ENCODE results near the gene SRGAP2C.
"Not testable (repeated sequence)": the region's sequence is repeated elsewhere in the genome, so short reads cannot be mapped to it uniquely, and the experiment has no call there.

Gene SRGAP2C

DNA sequence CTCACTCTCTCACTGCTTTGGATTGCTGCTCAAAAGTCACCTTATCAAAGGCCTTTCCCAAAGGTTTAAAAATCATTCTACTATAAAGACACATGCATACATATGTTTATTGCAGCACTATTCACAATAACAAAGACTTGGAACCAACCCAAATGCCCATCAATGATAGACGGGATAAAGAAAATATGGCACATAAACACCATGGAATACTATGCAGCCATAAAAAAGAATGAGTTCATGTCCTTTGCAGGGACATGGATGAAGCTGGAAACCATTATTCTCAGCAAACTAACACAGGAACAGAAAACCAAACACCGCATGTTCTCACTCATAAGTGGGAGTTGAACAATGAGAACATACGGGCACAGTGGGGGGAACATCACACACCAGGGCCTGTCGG lies 45.9 kb downstream of the SRGAP2C start:
- not testable (repeated sequence) for DNase-seq

- not testable (repeated sequence) for DNase-seq
These were observed 47.8 kb downstream of the SRGAP2C start for GRCh38 chr1:121232445-121233125.

DNA sequence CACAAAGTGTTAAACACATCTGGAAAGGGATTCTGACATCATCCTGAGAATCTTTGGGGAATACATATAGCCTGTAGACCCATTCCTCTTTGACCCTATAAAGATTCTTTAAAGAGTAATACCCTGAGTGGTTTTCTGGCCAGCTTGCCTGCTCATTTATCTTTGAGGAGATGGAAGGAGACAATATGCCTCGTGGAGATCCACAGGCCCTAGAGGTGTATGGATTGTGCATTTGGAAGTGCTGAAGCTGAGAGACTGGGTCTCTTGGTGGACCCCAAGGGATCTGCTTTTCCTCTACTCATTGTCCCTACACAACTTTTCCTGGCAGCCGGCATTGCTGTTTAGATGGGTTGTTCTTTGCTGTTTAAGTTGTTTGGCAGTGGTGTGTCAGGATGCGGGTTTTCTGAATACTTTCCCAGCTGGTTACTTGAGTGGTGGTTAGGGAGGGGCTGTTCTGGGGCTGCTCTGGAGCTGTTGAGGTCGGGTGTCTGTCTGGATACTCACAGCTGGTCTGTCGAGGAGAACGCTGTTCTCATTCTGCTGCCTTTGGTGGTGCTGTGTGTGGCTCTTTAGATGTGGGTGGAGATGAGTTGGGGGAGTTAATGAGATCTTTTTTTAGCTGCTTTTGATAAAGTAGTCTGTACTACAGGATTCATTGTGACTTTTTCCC lies 49.5 kb downstream of the SRGAP2C start:
- DNase-seq = not testable (repeated sequence)

GRCh38 chr1:121238384-121238783 lies 53.6 kb downstream of the SRGAP2C start:
- DNase-seq = not testable (repeated sequence)

DNA sequence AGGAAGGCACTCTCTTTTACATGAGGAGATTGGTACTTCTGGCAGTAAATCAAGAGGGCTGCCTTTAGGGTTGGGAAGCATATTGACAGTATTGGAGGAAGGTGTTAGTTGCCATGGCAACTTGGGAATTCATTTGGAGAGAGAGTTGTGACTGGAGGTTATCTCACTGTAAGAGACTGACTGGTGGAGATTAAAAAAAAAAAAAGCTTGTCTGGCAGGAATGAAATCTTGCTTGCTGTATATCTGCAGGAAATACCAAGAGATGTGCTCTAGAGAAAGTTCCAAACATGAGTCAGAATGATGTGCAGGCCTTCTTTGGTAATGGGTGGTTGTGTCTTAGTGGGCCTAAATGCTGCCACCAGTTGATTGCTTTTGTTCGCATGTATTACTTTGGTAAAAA lies 59.1 kb downstream of the SRGAP2C start:
- not testable (repeated sequence) for DNase-seq

DNA sequence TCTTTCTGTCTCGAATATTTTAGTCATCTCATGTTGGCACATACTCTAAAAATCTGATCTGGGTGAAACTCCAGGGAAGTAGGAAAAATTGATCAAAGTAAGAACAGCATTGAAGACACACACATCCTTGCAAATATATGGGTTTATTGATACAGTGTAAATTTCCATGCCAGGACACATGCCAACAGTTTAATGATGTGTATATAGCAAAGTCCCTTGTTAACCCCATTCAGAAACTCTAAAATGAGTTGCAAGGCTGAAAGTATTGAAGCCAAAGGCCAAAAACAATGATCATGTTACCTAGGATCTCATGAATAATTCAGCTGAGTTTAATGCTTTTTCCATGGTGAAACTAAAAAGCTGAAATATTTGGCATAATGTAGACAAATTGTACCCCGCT lies 61.6 kb downstream of the SRGAP2C start:
- not testable (repeated sequence) for DNase-seq

DNA sequence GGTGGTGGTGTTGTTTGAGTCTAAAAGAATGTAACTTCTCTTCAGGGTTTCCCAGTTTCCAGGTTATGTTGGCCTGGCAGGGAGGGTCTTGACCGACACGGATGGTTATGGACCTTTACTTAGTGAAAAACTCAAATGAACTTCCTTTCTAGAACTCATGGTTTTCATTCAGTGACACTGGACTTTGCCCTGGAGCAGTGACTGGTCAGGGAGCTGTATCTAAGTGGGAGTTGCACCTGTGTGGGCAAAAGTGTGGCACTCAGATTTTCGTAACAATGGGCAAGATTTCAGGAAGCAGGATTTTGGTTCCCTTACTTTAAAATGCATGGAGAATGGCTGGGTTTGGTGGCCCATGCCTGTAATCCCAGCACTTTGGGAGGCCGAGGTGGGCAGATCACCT lies 67.9 kb downstream of the SRGAP2C start:
- DNase-seq = not testable (repeated sequence)

DNA sequence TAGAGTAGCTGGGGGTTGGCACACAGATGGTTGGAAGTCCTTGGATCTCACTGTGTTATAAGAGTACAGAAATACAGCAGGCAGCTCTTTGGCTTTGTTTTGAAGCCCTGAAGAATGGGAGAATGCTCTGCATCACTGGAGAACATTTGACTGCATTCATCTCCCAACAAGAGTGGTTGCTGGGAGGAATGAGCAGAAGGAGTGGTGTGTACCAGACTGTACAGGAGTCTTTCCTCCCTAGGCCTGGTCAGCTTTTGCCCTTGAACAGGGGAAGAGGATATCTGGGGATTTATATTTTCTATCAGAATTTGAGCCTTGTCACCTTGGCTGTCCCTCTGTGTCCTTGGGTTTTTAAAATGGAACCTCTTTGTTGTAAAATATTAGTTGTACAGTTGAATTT lies 69.8 kb downstream of the SRGAP2C start:
- DNase-seq = not testable (repeated sequence)

DNA sequence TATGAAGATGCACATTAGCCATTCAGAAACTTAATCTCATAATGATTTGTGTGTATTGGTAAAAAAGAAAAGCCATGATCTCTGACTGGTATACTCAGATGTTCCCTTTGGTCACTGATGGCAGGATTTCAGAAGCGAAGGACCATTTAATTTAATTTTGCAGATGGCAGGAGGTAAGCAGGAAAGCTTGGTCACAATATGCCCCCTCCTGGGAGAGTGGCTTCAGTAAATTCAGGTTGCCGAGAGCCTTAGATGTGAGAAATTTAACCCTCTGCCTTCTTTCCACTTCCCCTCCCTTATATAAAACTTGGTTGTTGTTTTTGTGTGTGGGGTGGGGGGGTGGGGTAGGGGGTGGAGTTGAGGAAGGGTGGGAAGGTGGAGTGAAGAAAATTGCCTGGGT lies 72.9 kb downstream of the SRGAP2C start:
- DNase-seq = not testable (repeated sequence)

- DNase-seq = not testable (repeated sequence)
These were observed 73.4 kb downstream of the SRGAP2C start for GRCh38 chr1:121258134-121258533.

DNA sequence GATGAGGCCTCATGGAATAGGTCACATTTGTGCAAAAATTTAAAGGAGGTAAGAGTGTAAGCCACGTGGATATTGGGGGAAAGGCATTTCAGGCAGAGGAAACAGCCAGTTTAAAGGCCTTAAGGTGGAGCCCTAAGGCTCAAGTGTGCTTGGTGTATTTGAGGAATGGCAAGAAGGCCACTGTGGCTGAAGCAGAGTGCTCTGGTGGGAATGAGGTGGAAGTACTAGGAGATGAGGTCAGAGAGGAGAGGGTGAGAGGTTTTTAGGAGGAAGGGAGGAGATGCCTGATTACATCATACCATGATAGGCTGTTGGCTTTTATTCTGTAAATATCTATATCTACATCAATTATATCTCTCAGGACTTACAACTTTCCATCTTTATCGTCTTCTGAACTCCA lies 75.4 kb downstream of the SRGAP2C start:
- DNase-seq = not testable (repeated sequence)

DNA sequence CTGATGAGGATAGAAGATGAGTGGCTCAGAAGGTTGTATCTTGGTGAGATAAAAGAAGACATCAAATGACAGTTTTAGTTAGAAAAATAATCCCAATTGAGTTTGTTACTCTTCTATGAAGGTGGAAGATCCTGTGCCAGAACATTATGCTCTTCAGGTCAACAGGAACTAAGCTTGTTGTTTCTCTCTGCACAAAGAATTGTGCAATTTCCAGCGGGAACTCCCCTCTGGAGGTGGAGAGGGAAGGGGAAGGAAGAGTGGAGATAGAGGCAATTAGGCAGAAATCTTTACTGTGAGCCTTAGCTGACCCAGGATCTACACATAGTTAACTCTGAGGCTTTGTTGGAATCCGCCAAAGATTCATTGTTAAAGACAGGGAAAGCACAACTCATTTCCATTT lies 77.4 kb downstream of the SRGAP2C start:
- DNase-seq = not testable (repeated sequence)

DNA sequence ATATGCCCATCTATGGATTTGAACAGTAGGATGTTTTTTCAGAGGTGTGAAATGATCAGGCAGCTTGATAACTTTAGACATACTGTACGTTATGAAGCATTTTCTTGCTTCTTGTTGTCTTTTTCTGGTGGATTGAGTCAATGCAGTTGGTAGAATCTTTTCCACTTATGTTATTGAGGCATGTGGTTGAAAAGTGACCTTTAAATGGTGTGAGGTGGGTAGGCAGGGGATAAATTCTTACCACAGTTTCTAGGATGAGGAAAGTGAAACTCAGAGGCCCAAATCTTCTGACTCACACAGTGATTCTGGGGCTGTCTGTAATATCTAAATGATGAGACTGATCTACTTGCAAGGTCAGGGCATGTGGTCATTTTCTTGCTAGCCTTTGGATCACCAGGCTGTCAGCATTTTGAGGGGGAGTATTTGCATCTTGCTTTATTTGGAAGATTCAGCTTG lies 79.0 kb downstream of the SRGAP2C start:
- not testable (repeated sequence) for DNase-seq

DNA sequence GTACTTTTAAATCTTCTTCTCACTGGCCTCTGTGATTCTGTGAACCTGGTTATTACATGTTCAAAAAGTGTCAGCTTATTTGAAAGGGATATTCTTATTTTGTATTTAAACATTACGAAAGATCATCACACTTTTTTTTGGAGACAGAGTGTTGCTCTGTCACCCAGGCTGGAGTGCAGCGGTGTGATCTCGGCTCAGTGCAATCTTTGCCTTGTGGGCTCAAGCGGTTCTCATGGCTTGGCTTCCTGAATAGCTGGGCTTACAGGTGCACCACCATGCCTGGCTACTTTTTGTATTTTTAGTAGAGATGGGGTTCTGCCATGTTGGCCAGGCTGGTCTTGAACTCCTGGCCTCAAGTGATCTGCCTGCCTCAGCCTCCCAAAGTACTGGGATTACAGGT lies 82.3 kb downstream of the SRGAP2C start:
- DNase-seq = not testable (repeated sequence)

GRCh38 chr1:121269309-121269708 lies 84.5 kb downstream of the SRGAP2C start:
- not testable (repeated sequence) for DNase-seq

DNA sequence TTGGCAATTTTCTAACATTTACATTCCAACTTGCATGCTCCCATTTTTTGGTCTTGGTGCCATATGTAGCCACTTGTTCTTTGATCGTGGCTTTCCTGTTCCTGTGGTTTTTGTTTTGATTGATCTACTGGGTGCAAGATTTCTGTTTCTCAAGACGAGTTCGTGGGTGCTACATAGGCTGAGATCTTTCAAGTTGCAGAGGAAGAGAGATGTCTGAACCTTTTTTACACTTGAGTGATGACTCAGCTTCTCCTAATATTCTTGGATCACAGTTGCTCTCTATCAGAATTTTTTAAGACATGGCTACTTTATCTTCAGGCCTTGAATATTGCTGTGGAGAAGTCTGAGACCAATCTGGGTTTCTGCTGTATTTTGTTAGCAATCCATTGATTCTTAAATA lies 85.2 kb downstream of the SRGAP2C start:
- DNase-seq = not testable (repeated sequence)

DNA sequence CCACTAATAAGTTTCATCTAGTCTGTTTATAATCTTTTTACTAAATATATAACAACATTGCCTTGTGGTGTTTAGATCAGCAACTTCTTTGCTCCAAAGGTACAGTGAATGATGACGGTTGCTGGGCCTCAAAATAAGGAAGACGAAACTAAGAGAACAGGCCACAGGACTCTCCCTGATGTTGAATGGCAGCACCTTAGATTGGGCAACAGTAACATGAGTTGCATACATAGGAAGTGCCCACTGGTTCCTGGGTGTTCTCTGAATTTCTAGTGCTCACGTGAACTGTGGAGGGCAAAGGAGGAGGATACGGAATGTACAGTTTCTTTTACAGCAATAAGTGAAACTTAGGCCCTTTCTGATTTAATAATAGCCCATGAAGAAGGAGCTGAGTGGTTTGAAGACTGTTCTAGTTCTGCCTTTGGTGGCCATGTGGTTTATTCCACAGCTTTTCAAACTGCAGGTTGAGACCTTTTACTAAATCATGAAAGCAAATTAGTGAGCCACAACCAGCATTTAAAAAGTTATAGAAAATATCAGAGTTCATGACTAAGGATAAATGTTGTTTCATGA lies 86.5 kb downstream of the SRGAP2C start:
- not testable (repeated sequence) for DNase-seq

- peak; percentile 1 for DNase-seq
These were observed 90.7 kb downstream of the SRGAP2C start for GRCh38 chr1:121275435-121275834.

DNA sequence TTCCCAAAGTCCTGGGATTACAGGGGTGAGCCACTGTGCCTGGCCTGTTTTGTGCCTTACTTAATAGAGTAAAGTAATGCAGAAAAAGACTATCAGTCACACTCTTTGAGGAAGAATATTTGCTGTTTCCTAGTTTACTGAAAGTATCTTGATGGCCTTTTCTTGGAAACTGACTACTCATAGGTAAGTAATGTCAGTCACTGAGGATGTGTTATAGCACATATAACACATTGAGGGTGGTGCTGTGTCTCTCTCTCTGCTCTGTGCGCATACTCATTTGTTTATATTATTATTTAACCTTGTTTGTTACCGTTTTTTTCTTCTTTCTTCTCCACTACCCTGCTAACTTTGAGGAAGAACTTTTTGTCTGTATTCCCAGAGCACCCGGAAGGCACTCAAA lies 93.4 kb downstream of the SRGAP2C start:
- DNase-seq = not testable (repeated sequence)

DNA sequence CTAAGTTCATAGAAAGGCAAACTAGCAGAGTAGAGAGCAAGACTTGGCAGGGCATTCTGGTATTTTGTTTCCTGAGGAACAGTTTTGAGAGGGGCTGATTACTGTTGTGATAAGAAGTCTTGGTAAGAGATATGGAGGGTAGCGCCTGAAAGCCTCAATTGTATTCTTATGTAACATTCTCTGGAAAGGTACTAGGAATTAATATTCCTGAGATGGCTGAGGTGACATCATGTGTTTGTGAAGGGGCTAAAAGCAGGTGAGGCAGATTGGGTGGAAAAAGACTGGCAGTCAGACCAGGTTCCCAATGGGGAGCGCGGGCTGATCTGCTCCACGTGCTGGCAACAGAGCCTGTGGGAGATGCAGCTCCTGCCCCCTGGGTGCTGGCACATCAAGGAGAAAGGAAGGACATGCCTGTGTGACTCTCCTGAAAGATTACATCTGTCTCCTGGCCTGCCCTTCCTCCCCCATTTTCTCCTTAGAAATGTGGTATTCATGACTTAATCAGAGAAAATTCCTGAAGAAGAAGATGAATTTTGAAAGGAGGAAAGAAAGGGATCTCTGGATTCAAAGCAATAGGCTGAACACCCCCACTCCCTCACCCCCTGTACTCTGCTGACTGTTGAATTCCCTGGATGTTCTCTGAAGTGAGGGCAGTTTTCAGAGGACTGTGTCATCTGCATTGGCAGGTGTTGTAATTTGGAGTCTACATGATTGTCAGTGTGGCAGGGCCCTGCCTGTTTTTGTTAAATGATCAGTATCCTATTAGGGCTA lies 94.2 kb downstream of the SRGAP2C start:
- peak; percentile 10 for DNase-seq

GRCh38 chr1:121279548-121279898 lies 94.7 kb downstream of the SRGAP2C start:
- not testable (repeated sequence) for DNase-seq

GRCh38 chr1:121280699-121281317 lies 96.0 kb downstream of the SRGAP2C start:
- DNase-seq = not testable (repeated sequence)

GRCh38 chr1:121281480-121281879 lies 96.7 kb downstream of the SRGAP2C start:
- not testable (repeated sequence) for DNase-seq
